IPS-20b (cell line): ENCODE data around the gene KLHL35.
"Not testable (repeated sequence)": the region's sequence is repeated elsewhere in the genome, so short reads cannot be mapped to it uniquely, and the experiment has no call there.

Experiments
- H3K27ac ChIP-seq: one replicate; pipeline ENCODE4 v1.5.1; 2013; ENCODE audit warnings: low read length
- H3K27me3 ChIP-seq: 2 replicates; pipeline ENCODE4 v1.6.1; 2013; ENCODE audit warnings: mild to moderate bottlenecking, low read length, inconsistent platforms; ENCODE audit not compliant: insufficient read depth
- H3K36me3 ChIP-seq: 2 replicates; pipeline ENCODE4 v1.6.1; 2013; ENCODE audit warnings: low read depth, mild to moderate bottlenecking, inconsistent platforms, low read length, moderate library complexity; ENCODE audit not compliant: insufficient read depth
- H3K4me1 ChIP-seq: 2 replicates; pipeline ENCODE4 v1.6.1; 2013; ENCODE audit warnings: mild to moderate bottlenecking, control low read depth, inconsistent platforms, low read length, moderate library complexity; ENCODE audit not compliant: insufficient read depth
- H3K4me3 ChIP-seq: 2 replicates; pipeline ENCODE4 v1.5.1; 2013; ENCODE audit warnings: mild to moderate bottlenecking, low read length, inconsistent platforms
- H3K9ac ChIP-seq: 2 replicates; pipeline ENCODE4 v1.6.1; 2013; ENCODE audit warnings: low read depth, mild to moderate bottlenecking, inconsistent platforms, low read length, moderate library complexity
- H3K9me3 ChIP-seq: 2 replicates; pipeline ENCODE4 v1.6.1; 2013; ENCODE audit warnings: mild to moderate bottlenecking, low read depth, low read length, inconsistent platforms; ENCODE audit not compliant: insufficient read depth

The KLHL35 gene

DNA sequence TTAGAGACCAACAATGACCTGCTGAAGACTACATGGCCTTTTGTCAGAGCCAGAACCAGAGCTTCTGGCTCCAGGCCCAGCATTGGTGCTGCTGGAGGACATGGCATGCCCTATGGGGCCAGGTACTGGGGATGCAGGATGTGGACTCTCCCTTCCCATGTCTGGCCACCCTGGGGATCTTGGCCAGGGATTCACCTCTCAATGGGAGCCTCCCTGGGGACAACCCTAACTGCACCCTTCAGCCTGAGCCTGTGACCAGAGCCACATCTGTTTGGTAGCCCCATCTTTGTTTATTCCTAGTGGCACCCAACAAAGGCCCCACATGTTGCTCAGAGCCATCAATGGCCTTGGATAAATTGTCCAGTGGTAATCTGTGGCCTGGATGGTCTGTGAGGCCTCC is 5.8 kb downstream of the KLHL35 start:
- Histone ChIP-seq H3K9me3 (peaks cover 11% of the 10 kb centered on the region), H3K27ac (no peak overlapping the region), H3K9ac (no peak overlapping the region)

DNA sequence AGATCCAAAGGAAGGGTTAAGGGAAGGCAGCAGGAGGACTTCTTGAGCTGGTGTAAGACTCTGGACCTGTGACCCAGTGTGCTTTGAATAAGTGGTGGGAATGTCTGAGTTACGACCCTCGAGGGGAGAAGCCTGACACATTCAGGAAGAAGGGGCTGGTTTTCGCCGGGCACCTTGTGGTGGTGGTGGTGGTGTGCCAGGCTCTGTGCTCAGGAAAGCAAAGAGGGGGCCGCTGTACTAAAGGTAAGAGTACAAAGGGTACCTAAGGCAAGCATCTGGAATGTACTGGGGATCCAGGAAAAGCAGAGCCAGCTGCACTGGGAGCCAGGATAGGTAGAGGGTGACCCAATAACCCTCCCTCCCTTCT is 6.3 kb downstream of the KLHL35 start:
- peaks cover 11% of the 10 kb centered on the region for H3K9me3 ChIP-seq
- no peak overlapping the region for H3K4me3 ChIP-seq
- H3K4me1 ChIP-seq: peaks cover 5% of the 10 kb centered on the region; the same call in 1 of the 2 replicates
- peaks cover 10% of the 10 kb centered on the region for H3K36me3 ChIP-seq
- peaks cover 52% of the 10 kb centered on the region for H3K27me3 ChIP-seq
- H3K27ac ChIP-seq: no peak overlapping the region
- H3K9ac ChIP-seq: no peak overlapping the region

More for the DNA sequence above, 5.8 kb downstream of the KLHL35 start:
- Histone ChIP-seq H3K27me3 (peaks cover 57% of the 10 kb centered on the region), H3K4me3 (no peak overlapping the region), H3K36me3 (peaks cover 9% of the 10 kb centered on the region), H3K4me1 (peaks cover 5% of the 10 kb centered on the region; the same call in 1 of the 2 replicates)

DNA sequence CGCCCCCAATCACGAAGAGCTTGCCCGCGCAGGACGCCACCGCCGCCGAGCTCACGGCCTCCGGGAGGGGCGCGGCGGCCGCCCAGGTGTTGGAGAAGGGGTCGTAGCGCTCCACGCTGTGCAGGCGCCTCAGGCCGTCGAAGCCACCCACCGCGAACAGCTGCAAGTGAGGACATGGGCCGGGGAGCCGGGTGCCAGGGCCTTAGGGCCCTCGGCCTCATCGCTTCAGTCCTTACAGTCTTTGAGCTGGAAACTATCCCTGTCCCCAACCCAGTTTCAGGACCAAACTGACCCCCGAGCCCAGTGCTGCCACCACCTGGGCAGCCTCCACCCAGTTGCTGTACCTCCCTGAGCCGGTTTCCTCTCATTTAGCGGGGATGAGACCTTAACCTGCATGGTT is 7.6 kb downstream of the KLHL35 start:
- Histone ChIP-seq H3K27me3 (peaks cover 39% of the 10 kb centered on the region), H3K4me1 (no peaks in the 10 kb centered on the region), H3K27ac (no peak overlapping the region), H3K36me3 (peaks cover 10% of the 10 kb centered on the region), H3K4me3 (no peak overlapping the region), H3K9me3 (peaks cover 11% of the 10 kb centered on the region), H3K9ac (no peak overlapping the region)

DNA sequence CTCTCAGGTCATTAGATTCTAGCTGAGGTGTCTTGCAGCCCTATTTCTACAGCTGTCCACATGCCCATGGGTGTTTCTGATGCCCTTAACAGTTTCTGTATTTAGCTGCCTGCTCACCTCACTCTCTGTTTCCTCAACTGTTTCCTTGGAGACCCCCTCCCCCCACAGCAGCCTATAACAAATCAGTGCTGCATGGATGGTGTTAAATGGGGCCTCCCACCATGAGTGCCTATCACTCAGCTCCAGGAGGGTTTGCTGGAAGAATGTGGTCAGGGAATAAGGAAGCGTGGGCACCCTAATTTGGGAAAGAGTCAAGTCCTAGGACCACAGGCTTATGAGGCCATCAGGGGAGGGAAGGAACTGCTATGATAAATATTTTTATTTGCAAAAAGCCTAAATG is 8.6 kb downstream of the KLHL35 start:
- Histone ChIP-seq H3K27ac (no peak overlapping the region), H3K36me3 (peaks cover 10% of the 10 kb centered on the region), H3K4me3 (no peak overlapping the region), H3K9me3 (peaks cover 8% of the 10 kb centered on the region), H3K4me1 (no peaks in the 10 kb centered on the region), H3K27me3 (peaks cover 29% of the 10 kb centered on the region), H3K9ac (no peak overlapping the region)

DNA sequence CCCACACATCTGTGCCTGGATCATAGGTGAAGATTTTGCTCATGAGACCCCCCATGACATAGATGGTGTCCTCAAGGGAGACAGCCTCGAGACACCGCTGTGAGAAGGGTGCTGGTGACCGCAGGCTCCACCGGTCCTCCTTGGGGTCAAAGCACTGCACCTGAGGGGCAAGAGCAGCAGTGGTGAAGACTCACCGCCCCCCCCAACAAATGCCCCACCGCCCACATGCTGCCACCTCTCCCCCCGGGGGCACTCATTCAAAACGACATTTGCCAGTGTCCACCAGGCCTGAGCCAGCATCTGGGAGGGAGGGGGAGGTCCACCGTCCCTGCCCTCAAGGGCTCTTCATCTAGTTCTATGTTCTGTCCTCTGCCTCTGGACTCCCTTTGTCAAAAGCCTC is 9.3 kb downstream of the KLHL35 start:
- Histone ChIP-seq H3K4me3 (no peak overlapping the region), H3K27me3 (peaks cover 22% of the 10 kb centered on the region), H3K9me3 (peaks cover under 1% of the 10 kb centered on the region; the same call in 1 of the 2 replicates), H3K27ac (no peak overlapping the region), H3K9ac (no peak overlapping the region), H3K4me1 (no peaks in the 10 kb centered on the region), H3K36me3 (peaks cover 10% of the 10 kb centered on the region)

DNA sequence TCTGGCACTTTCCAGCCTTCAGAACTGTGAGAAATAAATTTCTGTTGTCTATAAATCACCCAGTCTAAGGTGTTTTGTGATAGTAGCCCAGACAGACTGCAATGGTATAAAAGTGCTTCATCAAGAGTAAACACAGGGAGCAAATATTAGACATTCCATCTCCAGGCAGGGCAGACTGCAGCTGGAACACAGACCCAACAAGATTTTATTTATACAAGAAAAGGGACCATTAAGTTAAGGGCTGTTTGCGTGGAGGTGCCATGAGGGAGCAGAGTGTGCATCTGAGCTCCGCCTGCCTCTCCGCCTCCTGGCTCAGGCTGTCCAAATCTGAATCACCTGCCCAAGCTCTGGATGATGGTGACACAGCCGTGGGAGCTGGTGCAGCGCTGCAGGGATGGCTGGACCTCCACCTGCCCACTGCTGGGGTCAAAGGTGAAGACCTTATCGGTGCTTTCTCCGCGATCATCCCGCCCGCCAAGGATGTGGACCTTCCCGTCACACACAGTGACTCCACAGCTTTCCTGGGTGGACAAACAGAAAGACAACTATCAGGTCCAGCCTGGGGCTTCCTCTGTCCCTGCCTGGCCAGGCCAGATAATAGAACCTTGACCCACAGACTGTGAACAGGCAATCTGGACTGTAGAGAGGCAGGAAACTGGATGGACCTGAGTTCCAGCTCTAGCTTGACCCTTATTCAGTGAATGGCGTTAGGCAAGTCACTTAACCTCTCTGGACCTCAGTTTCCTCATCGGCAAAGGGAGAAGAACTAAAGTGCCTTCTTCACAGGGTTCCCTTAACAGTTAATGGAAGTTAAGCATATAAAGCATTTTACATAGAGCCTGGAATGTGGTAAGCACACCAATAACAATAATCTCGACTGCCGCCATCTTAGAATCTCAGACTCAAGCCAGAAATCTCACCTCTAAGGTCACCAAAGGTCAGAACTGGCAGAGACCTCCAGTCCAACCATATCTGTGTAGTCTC is 10.5 kb downstream of the KLHL35 start:
- Histone ChIP-seq H3K36me3 (peaks cover 10% of the 10 kb centered on the region), H3K4me1 (no peaks in the 10 kb centered on the region), H3K9me3 (no peaks in the 10 kb centered on the region), H3K4me3 (no peak overlapping the region), H3K27me3 (peaks cover 10% of the 10 kb centered on the region), H3K27ac (no peak overlapping the region), H3K9ac (no peak overlapping the region)

DNA sequence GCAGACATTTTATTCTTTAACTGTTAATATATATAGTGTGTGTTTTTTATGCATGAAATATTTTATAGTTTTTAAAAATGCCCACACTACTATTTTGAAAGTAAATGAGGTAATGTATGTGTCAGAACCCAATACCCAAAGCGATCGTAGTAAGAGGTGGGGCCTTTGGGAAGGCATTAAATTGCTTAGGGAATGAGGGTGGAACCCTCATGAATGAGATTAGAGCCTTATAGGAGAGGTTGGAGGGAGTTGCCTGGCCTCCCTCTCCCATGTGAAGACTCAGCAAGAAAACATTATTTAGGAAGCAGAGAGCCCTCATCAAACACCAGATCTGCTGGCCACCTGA is 11.1 kb downstream of the KLHL35 start:
- H3K27me3 ChIP-seq: peaks cover 4% of the 10 kb centered on the region; the same call in 1 of the 2 replicates
- no peak overlapping the region for H3K4me3 ChIP-seq
- H3K9ac ChIP-seq: no peak overlapping the region
- H3K27ac ChIP-seq: no peak overlapping the region
- peaks cover 10% of the 10 kb centered on the region for H3K36me3 ChIP-seq
- no peaks in the 10 kb centered on the region for H3K9me3 ChIP-seq
- no peaks in the 10 kb centered on the region for H3K4me1 ChIP-seq

DNA sequence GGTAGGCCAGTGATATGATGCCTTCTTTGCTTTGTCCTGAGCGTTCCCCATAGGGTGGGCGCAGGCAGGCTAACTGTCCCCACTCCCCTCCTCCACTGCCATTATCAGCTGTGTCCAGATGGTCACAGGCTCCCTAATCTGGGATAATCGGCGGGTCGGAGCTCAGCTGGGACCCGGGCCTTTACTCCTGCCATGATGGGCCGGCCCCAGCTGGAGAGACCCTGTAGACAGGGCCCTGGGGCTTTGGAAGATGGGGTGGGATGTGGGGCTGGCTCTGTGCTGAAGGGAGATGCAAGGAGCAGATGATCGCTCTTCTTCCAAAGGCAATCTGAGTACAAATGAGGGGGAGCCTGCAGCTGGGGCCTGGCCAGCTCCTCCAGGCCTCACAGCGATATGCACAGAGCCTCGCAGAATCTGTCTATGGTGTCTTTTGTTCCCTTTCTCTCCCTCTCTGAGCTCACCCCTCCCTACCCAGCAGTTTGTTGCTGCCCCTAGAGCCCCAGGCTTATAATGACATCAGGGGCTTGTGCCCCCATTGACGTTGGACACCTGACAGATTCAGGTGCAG is 11.9 kb downstream of the KLHL35 start:
- no peaks in the 10 kb centered on the region for H3K9me3 ChIP-seq
- peaks cover 12% of the 10 kb centered on the region for H3K36me3 ChIP-seq
- no peak overlapping the region for H3K27ac ChIP-seq
- no peaks in the 10 kb centered on the region for H3K27me3 ChIP-seq
- no peaks in the 10 kb centered on the region for H3K4me1 ChIP-seq
- no peak overlapping the region for H3K9ac ChIP-seq
- H3K4me3 ChIP-seq: no peak overlapping the region

DNA sequence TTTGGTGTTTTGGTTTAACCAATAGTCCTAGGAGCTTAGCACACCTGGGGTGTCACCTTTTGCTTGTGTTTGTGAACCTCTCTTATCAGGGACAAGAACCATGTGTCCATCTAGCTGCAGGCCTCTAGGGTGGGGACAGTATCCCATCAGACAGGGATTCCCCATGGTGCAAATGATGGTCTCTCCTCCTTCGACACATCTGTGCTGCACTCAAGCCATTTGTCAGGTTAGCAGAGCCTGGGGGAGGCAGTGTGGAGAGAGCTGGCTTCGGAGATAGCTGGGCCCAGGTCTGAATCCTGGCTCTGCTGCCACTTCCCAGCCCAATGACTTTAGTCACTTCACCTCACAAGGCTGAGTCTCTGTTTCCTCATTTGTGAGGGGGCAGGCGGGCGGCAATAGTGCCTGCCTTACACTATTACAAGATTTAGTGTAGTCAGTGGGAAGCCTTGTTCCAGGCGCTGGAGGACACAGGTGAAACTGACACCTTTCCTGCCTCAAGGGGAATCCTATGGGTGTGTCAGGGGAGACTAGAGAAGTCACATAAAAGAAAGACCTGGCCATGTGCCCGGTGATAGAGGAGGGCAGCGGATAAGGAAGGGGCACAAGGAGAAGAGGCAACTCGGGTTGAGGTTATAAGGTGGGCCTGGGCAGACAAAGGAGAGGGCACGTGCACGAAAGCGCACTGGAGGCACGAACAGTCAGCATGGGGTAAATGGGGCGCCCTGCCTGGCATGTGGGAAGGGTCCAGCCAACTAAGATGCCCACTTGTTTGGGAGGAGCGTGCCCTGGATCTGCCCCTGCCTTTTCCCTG is 12.6 kb downstream of the KLHL35 start:
- Histone ChIP-seq H3K27me3 (no peaks in the 10 kb centered on the region), H3K27ac (no peak overlapping the region), H3K4me3 (no peak overlapping the region)

DNA sequence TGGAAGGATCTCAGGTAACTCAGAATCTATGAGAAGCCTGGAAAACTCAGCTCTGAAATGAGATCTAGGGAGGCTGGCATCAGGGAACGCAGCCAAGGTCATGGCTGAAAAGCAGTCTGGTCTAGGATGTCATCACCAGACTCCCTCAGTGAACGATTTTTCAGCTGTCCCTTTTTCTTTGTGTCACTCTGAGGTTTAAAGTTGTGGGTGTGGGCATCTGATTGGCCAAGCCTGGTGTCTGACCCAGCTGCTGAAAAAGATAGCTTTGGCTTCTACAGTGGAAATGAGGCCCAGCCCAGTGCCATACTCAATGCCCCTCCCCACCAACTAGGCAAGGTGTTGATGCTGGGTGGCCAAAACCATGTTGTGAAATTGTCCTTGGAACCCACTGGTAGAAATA is 19.1 kb downstream of the KLHL35 start:
- Histone ChIP-seq H3K27ac (no peak overlapping the region), H3K4me3 (no peak overlapping the region), H3K9ac (no peak overlapping the region), H3K4me1 (no peaks in the 10 kb centered on the region; the same call in 1 of the 2 replicates), H3K9me3 (no peaks in the 10 kb centered on the region), H3K27me3 (no peaks in the 10 kb centered on the region), H3K36me3 (peaks cover 33% of the 10 kb centered on the region)

More for the DNA sequence above, 12.6 kb downstream of the KLHL35 start:
- Histone ChIP-seq H3K9me3 (no peaks in the 10 kb centered on the region), H3K4me1 (no peaks in the 10 kb centered on the region), H3K9ac (no peak overlapping the region), H3K36me3 (peaks cover 16% of the 10 kb centered on the region)

DNA sequence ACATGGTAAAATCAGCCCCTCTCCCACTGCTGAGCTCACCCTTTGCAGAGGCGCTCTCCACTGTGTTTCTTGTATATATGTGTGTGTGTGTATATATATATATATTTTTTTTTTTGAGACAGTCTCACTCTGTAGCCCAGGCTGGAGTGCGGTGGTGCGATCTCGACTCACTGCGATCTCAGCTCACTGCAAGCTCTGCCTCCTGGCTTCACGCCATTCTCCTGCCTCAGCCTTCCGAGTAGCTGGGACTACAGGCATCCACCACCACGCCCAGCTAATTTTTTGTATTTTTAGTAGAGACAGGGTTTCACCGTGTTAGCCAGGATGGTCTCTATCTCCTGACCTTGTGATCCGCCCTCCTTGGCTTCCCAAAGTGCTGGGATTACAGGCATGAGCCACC is 19.9 kb downstream of the KLHL35 start:
- H3K36me3 ChIP-seq: peaks cover 40% of the 10 kb centered on the region
- H3K27ac ChIP-seq: not testable (repeated sequence)

More for the DNA sequence above, 19.9 kb downstream of the KLHL35 start:
- H3K27me3 ChIP-seq, H3K4me1 ChIP-seq, H3K9ac ChIP-seq, H3K4me3 ChIP-seq, H3K9me3 ChIP-seq: not testable (repeated sequence)
